MM.1S (cell line): ENCODE measurements around the gene ZFYVE26.

Experiments used
- DNase-seq: peaks from one replicate; pipeline ENCODE4 v3.0.0-alpha.2; 2015
- H2AFZ ChIP-seq: fragments of 300-600 bp; sonication (generic); 2 replicates; pipeline ENCODE4 v1.6.0; 2016; ENCODE audit warnings: antibody characterized with exemption, low read length
- H3F3A ChIP-seq: fragments of 300-600 bp; sonication (generic); 2 replicates; pipeline ENCODE4 v1.6.1; 2016; ENCODE audit warnings: mild to moderate bottlenecking, antibody characterized with exemption, low read length, moderate library complexity, mixed read lengths; ENCODE audit not compliant: insufficient read depth
- H3K27ac ChIP-seq: fragments of 300-600 bp; sonication (generic); 2 replicates; pipeline ENCODE4 v1.5.1; 2016; ENCODE audit warnings: mild to moderate bottlenecking, low read length
- H3K27me3 ChIP-seq: fragments of 300-600 bp; sonication (generic); replicated peaks from 2 replicates; pipeline ENCODE4 v1.6.0; 2016; ENCODE audit warnings: low read length; ENCODE audit not compliant: insufficient read depth
- H3K36me3 ChIP-seq: fragments of 300-600 bp; sonication (generic); replicated peaks from 2 replicates; pipeline ENCODE4 v1.6.1; 2016; ENCODE audit warnings: mild to moderate bottlenecking, low read length, mixed read lengths; ENCODE audit not compliant: insufficient read depth
- H3K4me1 ChIP-seq: fragments of 300-600 bp; sonication (generic); 2 replicates; pipeline ENCODE4 v1.6.1; 2016; ENCODE audit warnings: low read length, mixed read lengths
- H3K4me2 ChIP-seq: fragments of 300-600 bp; sonication (generic); 2 replicates; pipeline ENCODE4 v1.6.0; 2016; ENCODE audit warnings: low read depth, low read length
- H3K4me3 ChIP-seq: fragments of 300-600 bp; sonication (generic); 2 replicates; pipeline ENCODE4 v1.5.1; 2016; ENCODE audit warnings: low read length, mixed read lengths
- H3K79me2 ChIP-seq: fragments of 300-600 bp; sonication (generic); 2 replicates; pipeline ENCODE4 v1.6.1; 2016; ENCODE audit warnings: mixed run types, low read length, mixed read lengths
- H3K9ac ChIP-seq: fragments of 300-600 bp; sonication (generic); 2 replicates; pipeline ENCODE4 v1.6.1; 2016; ENCODE audit warnings: low read length, mixed read lengths
- H3K9me2 ChIP-seq: fragments of 300-600 bp; sonication (generic); replicated peaks from 2 replicates; pipeline ENCODE4 v1.6.1; 2016; ENCODE audit warnings: mild to moderate bottlenecking, low read length, mixed read lengths; ENCODE audit not compliant: insufficient read depth
- H3K9me3 ChIP-seq: fragments of 300-600 bp; sonication (generic); replicated peaks from 2 replicates; pipeline ENCODE4 v1.6.1; 2016; ENCODE audit warnings: mild to moderate bottlenecking, low read length, mixed read lengths; ENCODE audit not compliant: insufficient read depth
- H4K20me1 ChIP-seq: fragments of 300-600 bp; sonication (generic); 2 replicates; pipeline ENCODE4 v1.6.1; 2016; ENCODE audit warnings: mild to moderate bottlenecking, low read length, moderate library complexity, mixed read lengths; ENCODE audit not compliant: insufficient read depth
- CTCF ChIP-seq: fragments of 300-600 bp; sonication (generic); IDR thresholded peaks from 2 replicates; pipeline ENCODE4 v1.5.1; 2016; ENCODE audit warnings: antibody characterized with exemption, low read length, mixed read lengths
- EZH2 ChIP-seq: fragments of 300-600 bp; sonication (generic); optimal IDR thresholded peaks from 2 replicates; pipeline ENCODE3; 2017; ENCODE audit warnings: low read depth, mild to moderate bottlenecking, antibody characterized with exemption, low read length, mixed read lengths
- EZH2phosphoT487 ChIP-seq: fragments of 300-600 bp; sonication (generic); IDR thresholded peaks from 2 replicates; pipeline ENCODE4 v1.6.1; 2018; ENCODE audit warnings: antibody characterized with exemption, low read length

The ZFYVE26 gene

GRCh38 chr14:67746927-67747326 lies 69.5 kb downstream of the ZFYVE26 start:
- Histone ChIP-seq H3K27ac (no peak overlapping the region), H4K20me1 (no peaks in the 10 kb centered on the region), H3K9ac (no peak overlapping the region), H3K4me3 (no peak overlapping the region), H3K27me3 (no peaks in the 10 kb centered on the region), H3K4me1 (no peaks in the 10 kb centered on the region), H3K36me3 (no peaks in the 10 kb centered on the region), H2AFZ (no peak overlapping the region), H3F3A (no peaks in the 10 kb centered on the region), H3K9me2 (no peaks in the 10 kb centered on the region), H3K9me3 (no peaks in the 10 kb centered on the region), H3K79me2 (no peaks in the 10 kb centered on the region), H3K4me2 (no peak overlapping the region)
- TF ChIP-seq CTCF (no peak), EZH2 (no peak), EZH2phosphoT487 (no peak)
- DNase-seq, result no peak

- H3K36me3 ChIP-seq, result no peaks in the 10 kb centered on the region
- H3K9ac ChIP-seq, result no peak overlapping the region
- no peak for DNase-seq
- TF ChIP-seq EZH2phosphoT487, result no peak
- TF ChIP-seq CTCF, result no peak
- TF ChIP-seq EZH2, result no peak
- no peaks in the 10 kb centered on the region for H3K9me3 ChIP-seq
- no peak overlapping the region for H3K4me3 ChIP-seq
- no peak overlapping the region for H3K4me2 ChIP-seq
- H3K4me1 ChIP-seq, result no peaks in the 10 kb centered on the region
- no peaks in the 10 kb centered on the region for H4K20me1 ChIP-seq
- no peak overlapping the region for H2AFZ ChIP-seq
- no peaks in the 10 kb centered on the region for H3K27me3 ChIP-seq
- no peak overlapping the region for H3K27ac ChIP-seq
- no peaks in the 10 kb centered on the region for H3F3A ChIP-seq
- no peaks in the 10 kb centered on the region for H3K9me2 ChIP-seq
- H3K79me2 ChIP-seq, result no peaks in the 10 kb centered on the region
These were observed 72.3 kb downstream of the ZFYVE26 start for GRCh38 chr14:67744046-67744445.

- TF ChIP-seq EZH2 (no peak), EZH2phosphoT487 (no peak), CTCF (no peak)
- Histone ChIP-seq H3K4me2 (no peak overlapping the region), H3K27me3 (no peaks in the 10 kb centered on the region), H3K9me3 (no peaks in the 10 kb centered on the region), H3K9ac (no peak overlapping the region), H3K36me3 (no peaks in the 10 kb centered on the region), H3K4me1 (no peaks in the 10 kb centered on the region), H3K27ac (no peak overlapping the region), H2AFZ (no peak overlapping the region), H3K9me2 (no peaks in the 10 kb centered on the region), H3F3A (no peaks in the 10 kb centered on the region), H3K4me3 (no peak overlapping the region), H4K20me1 (no peaks in the 10 kb centered on the region), H3K79me2 (no peaks in the 10 kb centered on the region)
- no peak for DNase-seq
These were observed 77.5 kb downstream of the ZFYVE26 start for GRCh38 chr14:67738740-67739504.
